GM12878 (cell line): ENCODE results near the gene CS.

Experiments
- ATF7 ChIP-seq: fragments of 450-650 bp; IDR thresholded peaks from 2 replicates; pipeline ENCODE4 v1.6.1; 2016; ENCODE audit warnings: low read depth, mild to moderate bottlenecking
- EZH2 ChIP-seq: IDR thresholded peaks from 2 replicates; pipeline ENCODE4 v1.6.1; 2012; ENCODE audit warnings: low read depth, mild to moderate bottlenecking, control low read depth, inconsistent platforms, low read length, borderline replicate concordance; ENCODE audit not compliant: control insufficient read depth
- GABPA ChIP-seq: IDR thresholded peaks from 2 replicates; pipeline ENCODE4 v1.6.1; 2014; ENCODE audit warnings: antibody characterized with exemption, low read depth, mild to moderate bottlenecking, inconsistent platforms
- MXI1 ChIP-seq: fragments of 150-350 bp; IDR thresholded peaks from 2 replicates; pipeline ENCODE4 v1.6.1; 2011; ENCODE audit warnings: low read depth, mild to moderate bottlenecking, inconsistent platforms, low read length, improper control_type of control experiment
- NBN ChIP-seq: fragments of 450-650 bp; IDR thresholded peaks from 2 replicates; pipeline ENCODE4 v1.6.1; 2016
- POLR2A ChIP-seq: IDR thresholded peaks from 2 replicates; pipeline ENCODE4 v1.6.1; 2011; ENCODE audit warnings: low read depth, mild to moderate bottlenecking, low read length
- SMAD1 ChIP-seq: fragments of 450-650 bp; IDR thresholded peaks from 2 replicates; pipeline ENCODE4 v1.6.1; 2018; ENCODE audit warnings: mild to moderate bottlenecking, low read depth; ENCODE audit not compliant: partially characterized antibody
- STAT3 ChIP-seq: IDR thresholded peaks from 2 replicates; pipeline ENCODE4 v1.6.1; 2011; ENCODE audit warnings: low read depth, low read length, improper control_type of control experiment
- YY1 ChIP-seq: IDR thresholded peaks from 2 replicates; pipeline ENCODE4 v1.6.1; 2011; ENCODE audit warnings: low read depth, mild to moderate bottlenecking, low read length
- ZBED1 ChIP-seq: IDR thresholded peaks from 2 replicates; pipeline ENCODE4 v1.6.1; 2016; ENCODE audit warnings: borderline replicate concordance
- TF ChIP-seq, protein P1 (sequence below), 3 experiments: IDR thresholded peaks in 2 of 3; conservative IDR thresholded peaks in 1 of 3; 2 replicates each; pipeline ENCODE4 v1.5.1; 2011; ENCODE audit warnings: low read depth in 3 of 3, low read length in 3 of 3, mild to moderate bottlenecking in 3 of 3, control low read depth in 2 of 3, moderate library complexity in 2 of 3, inconsistent platforms in 1 of 3, mixed read lengths in 1 of 3; ENCODE audit not compliant: control insufficient read depth in 2 of 3, insufficient read depth in 1 of 3; ENCODE audit errors: extremely low read depth in 1 of 3
- TF ChIP-seq, protein P2 (sequence below): fragments of 450-650 bp; IDR thresholded peaks from 2 replicates; pipeline ENCODE4 v1.6.1; 2017; ENCODE audit warnings: antibody characterized with exemption, mild to moderate bottlenecking, moderate library complexity
- TF ChIP-seq, protein P3 (sequence below): IDR thresholded peaks from 2 replicates; pipeline ENCODE4 v1.6.1; 2012; ENCODE audit warnings: low read length, inconsistent platforms

DNA sequence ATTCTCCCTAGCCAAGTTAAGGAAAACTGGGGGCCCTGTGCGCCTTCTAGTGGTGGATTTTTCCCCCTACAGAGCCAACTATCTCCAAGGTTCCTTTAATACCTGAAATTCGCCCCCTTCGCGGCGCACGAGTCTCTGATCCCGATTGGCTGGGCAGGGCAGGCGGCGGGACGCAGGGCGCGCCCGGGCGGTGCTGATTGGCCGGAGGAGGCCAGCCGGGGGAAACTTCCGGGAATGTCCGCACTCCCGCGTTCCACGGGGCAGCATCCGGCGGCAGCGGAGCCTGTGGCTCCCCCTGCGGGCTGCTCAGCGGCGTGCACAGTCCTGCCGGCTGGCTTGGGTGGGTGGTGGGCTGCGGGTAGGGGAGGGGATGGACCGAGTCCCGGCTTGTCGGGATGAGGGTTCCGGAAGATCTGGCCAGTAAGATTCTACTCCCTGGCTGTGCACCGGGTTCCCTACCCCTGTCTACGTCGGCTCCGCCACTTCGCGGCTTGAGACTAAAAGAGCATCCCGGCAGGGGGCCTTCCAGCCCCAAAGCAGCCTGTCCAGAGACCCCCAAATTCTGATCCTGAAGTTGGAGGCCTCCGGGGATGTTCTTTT is 75.9 kb downstream of the CS start, which contains the start of gene NABP2:
- TF ChIP-seq POLR2A (peak; percentile 78), GABPA (peak; percentile 85), EZH2 (no peak), NBN (peak; percentile 79), ATF7 (0 out of 2 replicates have a peak, but pooled peaks have one; percentile 17), YY1 (peak; percentile 80), SMAD1 (no peak), ZBED1 (no peak), MXI1 (peak; percentile 86), STAT3 (no peak)
- TF ChIP-seq, protein P1, sequence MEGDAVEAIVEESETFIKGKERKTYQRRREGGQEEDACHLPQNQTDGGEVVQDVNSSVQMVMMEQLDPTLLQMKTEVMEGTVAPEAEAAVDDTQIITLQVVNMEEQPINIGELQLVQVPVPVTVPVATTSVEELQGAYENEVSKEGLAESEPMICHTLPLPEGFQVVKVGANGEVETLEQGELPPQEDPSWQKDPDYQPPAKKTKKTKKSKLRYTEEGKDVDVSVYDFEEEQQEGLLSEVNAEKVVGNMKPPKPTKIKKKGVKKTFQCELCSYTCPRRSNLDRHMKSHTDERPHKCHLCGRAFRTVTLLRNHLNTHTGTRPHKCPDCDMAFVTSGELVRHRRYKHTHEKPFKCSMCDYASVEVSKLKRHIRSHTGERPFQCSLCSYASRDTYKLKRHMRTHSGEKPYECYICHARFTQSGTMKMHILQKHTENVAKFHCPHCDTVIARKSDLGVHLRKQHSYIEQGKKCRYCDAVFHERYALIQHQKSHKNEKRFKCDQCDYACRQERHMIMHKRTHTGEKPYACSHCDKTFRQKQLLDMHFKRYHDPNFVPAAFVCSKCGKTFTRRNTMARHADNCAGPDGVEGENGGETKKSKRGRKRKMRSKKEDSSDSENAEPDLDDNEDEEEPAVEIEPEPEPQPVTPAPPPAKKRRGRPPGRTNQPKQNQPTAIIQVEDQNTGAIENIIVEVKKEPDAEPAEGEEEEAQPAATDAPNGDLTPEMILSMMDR (IDR thresholded peaks at IDR 0.05 in 2 of 3, conservative IDR thresholded peaks at IDR 0.05 in 1 of 3; ENCODE audit: control insufficient read depth in 2 of 3, extremely low read depth in 1 of 3, insufficient read depth in 1 of 3, low read depth in 3 of 3, low read length in 3 of 3) = peak; percentile 65 to 86 (median 85)
- TF ChIP-seq, protein P2, sequence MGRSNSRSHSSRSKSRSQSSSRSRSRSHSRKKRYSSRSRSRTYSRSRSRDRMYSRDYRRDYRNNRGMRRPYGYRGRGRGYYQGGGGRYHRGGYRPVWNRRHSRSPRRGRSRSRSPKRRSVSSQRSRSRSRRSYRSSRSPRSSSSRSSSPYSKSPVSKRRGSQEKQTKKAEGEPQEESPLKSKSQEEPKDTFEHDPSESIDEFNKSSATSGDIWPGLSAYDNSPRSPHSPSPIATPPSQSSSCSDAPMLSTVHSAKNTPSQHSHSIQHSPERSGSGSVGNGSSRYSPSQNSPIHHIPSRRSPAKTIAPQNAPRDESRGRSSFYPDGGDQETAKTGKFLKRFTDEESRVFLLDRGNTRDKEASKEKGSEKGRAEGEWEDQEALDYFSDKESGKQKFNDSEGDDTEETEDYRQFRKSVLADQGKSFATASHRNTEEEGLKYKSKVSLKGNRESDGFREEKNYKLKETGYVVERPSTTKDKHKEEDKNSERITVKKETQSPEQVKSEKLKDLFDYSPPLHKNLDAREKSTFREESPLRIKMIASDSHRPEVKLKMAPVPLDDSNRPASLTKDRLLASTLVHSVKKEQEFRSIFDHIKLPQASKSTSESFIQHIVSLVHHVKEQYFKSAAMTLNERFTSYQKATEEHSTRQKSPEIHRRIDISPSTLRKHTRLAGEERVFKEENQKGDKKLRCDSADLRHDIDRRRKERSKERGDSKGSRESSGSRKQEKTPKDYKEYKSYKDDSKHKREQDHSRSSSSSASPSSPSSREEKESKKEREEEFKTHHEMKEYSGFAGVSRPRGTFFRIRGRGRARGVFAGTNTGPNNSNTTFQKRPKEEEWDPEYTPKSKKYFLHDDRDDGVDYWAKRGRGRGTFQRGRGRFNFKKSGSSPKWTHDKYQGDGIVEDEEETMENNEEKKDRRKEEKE = no peak
- TF ChIP-seq, protein P3, sequence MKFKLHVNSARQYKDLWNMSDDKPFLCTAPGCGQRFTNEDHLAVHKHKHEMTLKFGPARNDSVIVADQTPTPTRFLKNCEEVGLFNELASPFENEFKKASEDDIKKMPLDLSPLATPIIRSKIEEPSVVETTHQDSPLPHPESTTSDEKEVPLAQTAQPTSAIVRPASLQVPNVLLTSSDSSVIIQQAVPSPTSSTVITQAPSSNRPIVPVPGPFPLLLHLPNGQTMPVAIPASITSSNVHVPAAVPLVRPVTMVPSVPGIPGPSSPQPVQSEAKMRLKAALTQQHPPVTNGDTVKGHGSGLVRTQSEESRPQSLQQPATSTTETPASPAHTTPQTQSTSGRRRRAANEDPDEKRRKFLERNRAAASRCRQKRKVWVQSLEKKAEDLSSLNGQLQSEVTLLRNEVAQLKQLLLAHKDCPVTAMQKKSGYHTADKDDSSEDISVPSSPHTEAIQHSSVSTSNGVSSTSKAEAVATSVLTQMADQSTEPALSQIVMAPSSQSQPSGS = no peak
